Regular cardiac myocyte (primary cell): ENCODE data around the gene HAPSTR1. TPM values are rescaled to one million over a fixed set of nuclear protein-coding genes. Genes with fewer than 3 reads are reported as not detected.

Experiments
- total RNA-seq: library from RNA; depleted of rRNA; stranded (reverse); fragments of >200 nt; gene quantifications from 2 replicates; pipeline ENCODE4 v1.2.3, GENCODE V29; 2014

The HAPSTR1 gene, protein sequence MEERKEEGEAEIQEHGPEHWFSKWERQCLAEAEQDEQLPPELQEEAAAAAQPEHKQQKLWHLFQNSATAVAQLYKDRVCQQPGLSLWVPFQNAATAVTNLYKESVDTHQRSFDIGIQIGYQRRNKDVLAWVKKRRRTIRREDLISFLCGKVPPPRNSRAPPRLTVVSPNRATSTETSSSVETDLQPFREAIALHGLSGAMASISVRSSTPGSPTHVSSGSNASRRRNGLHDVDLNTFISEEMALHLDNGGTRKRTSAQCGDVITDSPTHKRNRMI
- total RNA-seq = 62.0 and 78.2 TPM in 2 replicates

DNA sequence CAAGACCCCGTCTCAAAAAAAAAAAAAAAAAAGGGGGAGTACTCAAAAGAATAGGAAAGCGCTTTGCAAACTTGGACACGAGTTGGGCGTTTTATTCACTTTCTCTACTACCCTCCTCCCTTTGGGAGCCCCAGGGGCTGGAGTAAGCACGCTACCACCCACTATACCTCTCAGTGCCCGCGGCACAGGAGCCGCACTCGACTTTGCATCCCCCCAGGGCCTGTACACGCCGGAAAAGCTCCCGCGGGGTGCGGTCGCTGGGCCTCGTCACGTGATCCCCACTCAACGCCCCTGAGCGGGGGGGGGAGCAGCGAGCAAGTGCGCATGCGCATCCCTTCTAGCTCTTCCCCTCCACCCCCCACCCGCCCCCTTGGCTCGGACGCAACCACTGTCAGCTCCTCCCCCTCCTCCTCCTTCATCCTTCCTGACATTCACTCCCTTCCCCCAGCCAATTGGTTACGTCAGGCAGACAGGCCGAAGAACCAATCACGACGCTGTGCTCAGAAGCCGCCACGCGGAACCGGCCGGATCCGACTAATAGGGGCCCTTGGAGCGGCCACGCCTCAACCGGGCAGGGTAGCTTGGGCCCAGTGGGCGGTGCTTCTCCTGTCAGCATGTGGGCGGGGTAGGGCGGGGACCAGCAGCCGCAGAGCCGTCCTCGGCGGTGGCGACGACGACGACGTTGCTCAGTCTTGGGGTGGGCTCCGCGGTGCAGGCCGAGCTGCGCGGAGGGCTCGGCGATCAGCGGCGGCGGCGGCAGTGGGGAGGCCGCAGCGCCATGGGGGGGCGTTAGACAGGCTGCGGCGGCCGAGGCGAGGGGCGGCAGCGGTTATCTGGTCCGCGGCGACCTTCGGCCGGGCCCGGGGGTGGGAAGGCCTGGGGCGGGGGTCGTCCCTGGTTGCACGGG, at the start of gene HAPSTR1:
HAPSTR1 (plus strand) TSS at position 685 of the 907 bp plus-strand sequence. CDS start 401 bp downstream, outside the sequence.

Other genes with a start within 250 kb of the HAPSTR1 start
- gene CARHSP1, start 222.6 kb upstream of the HAPSTR1 start, total RNA-seq = 121 and 124 TPM in 2 replicates
- gene LITAFD, start 209.3 kb upstream of the HAPSTR1 start, total RNA-seq = not detected in 2 replicates
- 47.1 and 77.5 TPM in 2 replicates for gene USP7, start 127.7 kb upstream of the HAPSTR1 start, total RNA-seq